ENCODE measurements around the gene RPRM. TPM values are rescaled to one million over a fixed set of nuclear protein-coding genes. Genes with fewer than 3 reads are reported as not detected.
"Not testable (repeated sequence)": the region's sequence is repeated elsewhere in the genome, so short reads cannot be mapped to it uniquely, and the experiment has no call there.

The RPRM gene
- total and polyA plus RNA-seq, 4 donors: not detected

GRCh38 chr2:153451611-153452010 lies 27.0 kb downstream of the RPRM start:
- DNase-seq (ENCODE audit: low spot score): no peak
- TF ChIP-seq HNF4G (IDR thresholded peaks at IDR 0.05): no peak
- no peak for TF ChIP-seq REST (IDR thresholded peaks at IDR 0.05)
- no peak for TF ChIP-seq HNF4A (conservative IDR thresholded peaks at IDR 0.05)
- TF ChIP-seq SP1 (IDR thresholded peaks at IDR 0.05): no peak
- TF ChIP-seq ATF3 (IDR thresholded peaks at IDR 0.05): no peak
- no peak for TF ChIP-seq NR2F2 (IDR thresholded peaks at IDR 0.05)
- no peak for TF ChIP-seq YY1 (IDR thresholded peaks at IDR 0.05)
- TF ChIP-seq EGR1 (IDR thresholded peaks at IDR 0.05; ENCODE audit: low read depth in 2 of 2): no peak
- no peak for TF ChIP-seq RXRA (IDR thresholded peaks at IDR 0.05)
- no peak for TF ChIP-seq ZBTB33 (IDR thresholded peaks at IDR 0.05)
- no peak for TF ChIP-seq FOXA2 (IDR thresholded peaks at IDR 0.05)
- 75% methylated on average over 5 of the region's 5 CpGs for WGBS
- Histone ChIP-seq H3K9ac (ENCODE audit: low read depth in 1 of 2, low read length in 2 of 2) (no peak overlapping the region), H3K36me3 (ENCODE audit: control insufficient read depth in 4 of 4, insufficient read depth in 3 of 4, low read depth in 1 of 4, low read length in 3 of 4) (no peaks in the 10 kb centered on the region), H3K27me3 (ENCODE audit: control insufficient read depth in 4 of 4, insufficient read depth in 4 of 4, low read length in 3 of 4) (peaks cover 0 to 2% (median 0%) of the 10 kb centered on the region in 4 donors), H3K27ac (ENCODE audit: low read depth in 1 of 2, low read length in 2 of 2) (no peak overlapping the region), H3K4me1 (ENCODE audit: control insufficient read depth in 4 of 4, insufficient read depth in 4 of 4, low read length in 3 of 4) (no peaks in the 10 kb centered on the region), H3K9me3 (ENCODE audit: control insufficient read depth in 4 of 4, low read length in 3 of 4) (no peaks in the 10 kb centered on the region), H3K4me3 (ENCODE audit: low read depth in 1 of 3, low read length in 3 of 3) (no peak overlapping the region)

GRCh38 chr2:153443106-153443505 lies 35.5 kb downstream of the RPRM start:
- Histone ChIP-seq H3K4me1 (ENCODE audit: control insufficient read depth in 4 of 4, insufficient read depth in 4 of 4, low read length in 3 of 4) (no peaks in the 10 kb centered on the region), H3K27ac (ENCODE audit: low read depth in 1 of 2, low read length in 2 of 2) (no peak overlapping the region), H3K9me3 (ENCODE audit: control insufficient read depth in 4 of 4, low read length in 3 of 4) (no peaks in the 10 kb centered on the region), H3K27me3 (ENCODE audit: control insufficient read depth in 4 of 4, insufficient read depth in 4 of 4, low read length in 3 of 4) (no peaks in the 10 kb centered on the region), H3K9ac (ENCODE audit: low read depth in 1 of 2, low read length in 2 of 2) (no peak overlapping the region), H3K36me3 (ENCODE audit: control insufficient read depth in 4 of 4, insufficient read depth in 3 of 4, low read depth in 1 of 4, low read length in 3 of 4) (no peaks in the 10 kb centered on the region), H3K4me3 (ENCODE audit: low read depth in 1 of 3, low read length in 3 of 3) (no peak overlapping the region)
- DNase-seq (ENCODE audit: low spot score): no peak
- TF ChIP-seq RXRA (IDR thresholded peaks at IDR 0.05) (no peak), ZBTB33 (IDR thresholded peaks at IDR 0.05) (no peak), RAD21 (IDR thresholded peaks at IDR 0.05) (no peak), NR2F2 (IDR thresholded peaks at IDR 0.05) (no peak), JUND (IDR thresholded peaks at IDR 0.05) (no peak), SP1 (IDR thresholded peaks at IDR 0.05) (no peak), HNF4A (conservative IDR thresholded peaks at IDR 0.05) (no peak), FOXA2 (IDR thresholded peaks at IDR 0.05) (no peak), REST (IDR thresholded peaks at IDR 0.05) (no peak), TAF1 (conservative IDR thresholded peaks at IDR 0.05) (no peak), EGR1 (IDR thresholded peaks at IDR 0.05; ENCODE audit: low read depth in 2 of 2) (no peak), YY1 (IDR thresholded peaks at IDR 0.05) (no peak)
- WGBS: 70% methylated on average over 4 of the region's 4 CpGs

GRCh38 chr2:153442616-153443015 lies 35.9 kb downstream of the RPRM start:
- WGBS: 51% methylated on average over 5 of the region's 5 CpGs
- not testable (repeated sequence) for DNase-seq (ENCODE audit: low spot score); H3K36me3 ChIP-seq (ENCODE audit: control insufficient read depth in 4 of 4, insufficient read depth in 3 of 4, low read depth in 1 of 4, low read length in 3 of 4)

More at GRCh38 chr2:153442616-153443015, 35.9 kb downstream of the RPRM start:
- not testable (repeated sequence) for H3K9me3 ChIP-seq (ENCODE audit: control insufficient read depth in 4 of 4, low read length in 3 of 4); H3K4me3 ChIP-seq (ENCODE audit: low read depth in 1 of 3, low read length in 3 of 3); H3K4me1 ChIP-seq (ENCODE audit: control insufficient read depth in 4 of 4, insufficient read depth in 4 of 4, low read length in 3 of 4); H3K27ac ChIP-seq (ENCODE audit: low read depth in 1 of 2, low read length in 2 of 2); H3K9ac ChIP-seq (ENCODE audit: low read depth in 1 of 2, low read length in 2 of 2); H3K27me3 ChIP-seq (ENCODE audit: control insufficient read depth in 4 of 4, insufficient read depth in 4 of 4, low read length in 3 of 4)

Measured in liver (tissue), 9 donors.